Muscle of back (tissue), 11 donors: ENCODE measurements around the gene AKAIN1. TPM values are rescaled to one million over a fixed set of nuclear protein-coding genes. Genes with fewer than 3 reads are reported as not detected.

Source experiments
- DNase-seq, 3 donors: peaks; one replicate each; pipeline versions ENCODE4 v3.0.0 to v3.0.0-alpha.2; 2013
- polyA plus RNA-seq, 10 donors: library from polyadenylated mRNA; unstranded; fragments of 120-200 nt; gene quantifications; one replicate each; pipeline ENCODE4 v1.2.1, GENCODE V29; 2013; ENCODE audit not compliant: insufficient read length in 10 of 10

The AKAIN1 gene
- polyA plus RNA-seq, 10 donors: not detected

GRCh38 chr18:5095239-5095638 is 101.8 kb downstream of the AKAIN1 start:
- DNase-seq: no peak

GRCh38 chr18:5093902-5094301 is 103.2 kb downstream of the AKAIN1 start:
- DNase-seq: no peak

Other genes starting within 250 kb of the AKAIN1 start
- gene ZBTB14, start 98.5 kb upstream of the AKAIN1 start, polyA plus RNA-seq: 10 to 100 TPM in 9 of 10 donors, 1 to 10 TPM in 1; 8.3 to 16.3 (median 11.5) TPM